GM19025 (cell line): ENCODE data around the gene CELSR3.
A peak's percentile ranks its signal among the peaks of the same experiment; 100 is the strongest.

ENCODE experiments used
- ATAC-seq: cut with Tn5 transposase; IDR thresholded peaks from one replicate; pipeline ENCODE4 v1.9.1; 2021; ENCODE audit warnings: mild to moderate bottlenecking, low read depth, moderate library complexity; ENCODE audit not compliant: unreplicated experiment

CELSR3 gene

DNA sequence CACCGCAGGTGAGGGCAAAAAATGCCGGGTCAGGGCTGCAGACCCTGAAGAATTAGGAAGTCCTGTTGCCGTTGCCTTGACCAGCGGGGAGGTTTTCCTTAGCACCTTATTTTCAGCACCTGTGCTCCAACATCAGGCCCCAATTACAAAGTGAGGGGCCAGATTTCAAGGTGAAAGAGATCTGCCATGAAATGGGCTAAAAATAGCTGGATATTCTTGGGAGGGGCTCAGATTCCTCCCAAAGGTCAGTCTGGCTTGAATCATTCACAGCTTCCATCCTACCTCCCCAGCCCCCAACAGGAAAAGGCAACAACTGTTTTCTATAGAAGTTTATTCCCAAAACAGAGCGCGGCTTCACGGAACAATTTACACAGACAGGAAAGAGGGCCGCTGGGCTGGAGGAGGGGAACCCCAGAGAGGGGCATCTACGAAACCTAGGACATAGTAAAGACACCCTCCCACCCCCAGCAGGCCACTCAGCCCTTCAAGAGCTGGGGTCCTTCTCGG, 26.5 kb downstream of the CELSR3 start:
- ATAC-seq = no peak

DNA sequence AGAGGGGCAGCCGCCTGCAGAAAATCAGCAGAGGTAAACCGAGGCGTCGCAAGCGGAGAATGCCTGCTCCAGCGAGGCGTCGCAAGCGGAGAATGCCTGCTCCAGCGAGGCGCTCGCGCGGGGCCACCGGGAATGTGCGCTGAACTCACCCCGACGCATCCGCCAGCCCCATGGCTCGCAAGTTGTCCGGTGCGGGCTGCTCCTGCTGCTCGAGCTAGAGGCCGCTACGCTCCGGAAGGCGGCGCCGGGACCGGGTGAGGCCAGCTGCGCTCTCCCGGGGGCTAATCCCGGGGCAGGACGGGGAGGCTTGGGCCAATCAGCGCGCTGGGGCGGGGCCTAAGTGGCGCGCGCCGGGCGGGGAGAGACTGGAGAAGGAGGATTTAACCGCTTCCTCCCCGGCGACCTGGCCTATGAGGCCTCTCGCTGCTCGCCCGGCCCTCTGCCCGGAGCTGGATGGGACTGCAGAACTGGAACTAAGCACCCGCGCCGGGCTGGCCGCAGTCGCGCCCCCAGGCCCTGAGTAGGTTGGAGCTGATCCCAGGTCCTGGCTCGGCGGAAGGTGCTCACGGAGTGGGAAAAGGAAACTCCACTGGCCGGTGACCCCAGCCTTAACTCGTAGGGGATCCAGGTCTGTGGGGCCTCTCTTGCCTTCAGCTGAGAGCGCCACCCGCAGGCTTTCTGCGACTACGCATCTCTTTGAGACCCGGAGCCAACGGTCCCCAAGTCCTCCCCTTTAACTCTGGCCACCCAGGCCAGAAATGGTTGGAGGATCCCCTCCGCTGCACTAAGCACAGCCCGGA, 27.3 kb downstream of the CELSR3 start, which contains the start of gene SLC26A6:
Gene SLC26A6, minus strand, starts transcription at position 240 of the 800 bp plus-strand sequence. Its CDS starts 68 bp downstream, at position 172.
- ATAC-seq = peak; percentile 93

DNA sequence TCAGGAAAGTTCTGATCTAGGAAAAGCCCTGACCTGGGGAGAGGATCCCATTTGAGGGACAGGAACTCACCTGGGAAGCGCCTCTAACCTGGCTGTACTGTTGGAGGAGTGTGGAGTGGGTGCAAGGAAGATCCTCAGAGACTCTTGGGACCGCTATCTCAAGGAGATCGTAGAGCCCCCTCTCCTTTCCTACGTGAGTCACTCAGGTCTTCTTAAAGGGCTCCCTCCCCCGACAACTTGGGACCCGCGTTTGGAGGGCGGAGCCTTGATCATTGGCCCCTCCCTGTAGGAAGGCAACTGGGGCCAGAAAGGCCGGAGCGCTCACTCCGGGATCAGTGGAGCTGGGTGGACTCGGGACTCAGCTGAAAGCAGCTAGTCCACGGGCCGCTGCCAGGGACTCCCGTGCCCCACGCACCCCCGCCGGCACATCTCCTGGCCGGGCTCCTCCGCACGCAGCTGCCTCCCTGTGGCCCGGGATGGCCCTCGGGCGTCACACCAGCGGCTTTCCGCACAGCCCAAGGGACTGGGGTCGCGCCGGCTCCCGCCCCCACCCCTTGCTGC, 27.9 kb downstream of the CELSR3 start:
- ATAC-seq = peak; percentile 5

DNA sequence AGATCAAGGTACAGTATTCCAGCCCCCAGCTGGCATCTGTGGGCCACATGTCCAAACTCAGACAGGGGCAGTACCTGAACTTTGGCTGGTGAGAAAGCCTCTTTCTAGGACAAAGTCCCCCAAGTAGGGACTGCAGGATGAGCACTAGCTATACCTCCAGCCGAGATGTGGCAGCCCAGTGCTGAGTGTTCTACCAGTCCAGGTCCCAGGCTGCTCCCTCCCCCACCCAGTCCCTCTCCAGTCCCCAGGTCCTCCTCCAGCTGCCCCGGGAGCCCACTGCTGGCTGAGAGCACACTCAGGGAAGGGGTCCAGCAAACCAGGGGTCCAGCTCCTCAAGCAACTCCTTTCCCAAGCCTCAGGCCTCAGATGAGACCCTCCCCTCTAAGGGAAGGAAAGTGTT, 28.9 kb downstream of the CELSR3 start:
- ATAC-seq = no peak

DNA sequence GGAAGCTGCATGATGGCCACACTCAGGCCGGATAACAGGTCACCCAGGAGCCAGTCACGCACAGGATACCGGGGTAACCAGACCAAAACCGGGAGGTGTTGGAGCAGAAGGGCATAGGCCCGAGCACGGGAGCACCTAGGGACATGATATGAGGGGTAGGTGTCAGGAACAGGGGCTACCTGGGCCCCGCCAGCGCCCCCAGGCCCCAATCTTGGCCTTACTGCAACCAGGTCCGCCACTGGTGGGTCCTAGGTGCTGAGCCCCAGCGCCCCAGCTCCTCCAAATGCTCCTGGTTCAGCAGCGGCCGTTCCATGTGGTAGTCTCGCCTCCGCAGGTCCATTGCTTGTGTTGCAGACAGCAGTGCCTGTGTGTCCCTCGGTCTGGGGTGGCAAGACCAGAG, 29.4 kb downstream of the CELSR3 start:
- no peak for ATAC-seq

DNA sequence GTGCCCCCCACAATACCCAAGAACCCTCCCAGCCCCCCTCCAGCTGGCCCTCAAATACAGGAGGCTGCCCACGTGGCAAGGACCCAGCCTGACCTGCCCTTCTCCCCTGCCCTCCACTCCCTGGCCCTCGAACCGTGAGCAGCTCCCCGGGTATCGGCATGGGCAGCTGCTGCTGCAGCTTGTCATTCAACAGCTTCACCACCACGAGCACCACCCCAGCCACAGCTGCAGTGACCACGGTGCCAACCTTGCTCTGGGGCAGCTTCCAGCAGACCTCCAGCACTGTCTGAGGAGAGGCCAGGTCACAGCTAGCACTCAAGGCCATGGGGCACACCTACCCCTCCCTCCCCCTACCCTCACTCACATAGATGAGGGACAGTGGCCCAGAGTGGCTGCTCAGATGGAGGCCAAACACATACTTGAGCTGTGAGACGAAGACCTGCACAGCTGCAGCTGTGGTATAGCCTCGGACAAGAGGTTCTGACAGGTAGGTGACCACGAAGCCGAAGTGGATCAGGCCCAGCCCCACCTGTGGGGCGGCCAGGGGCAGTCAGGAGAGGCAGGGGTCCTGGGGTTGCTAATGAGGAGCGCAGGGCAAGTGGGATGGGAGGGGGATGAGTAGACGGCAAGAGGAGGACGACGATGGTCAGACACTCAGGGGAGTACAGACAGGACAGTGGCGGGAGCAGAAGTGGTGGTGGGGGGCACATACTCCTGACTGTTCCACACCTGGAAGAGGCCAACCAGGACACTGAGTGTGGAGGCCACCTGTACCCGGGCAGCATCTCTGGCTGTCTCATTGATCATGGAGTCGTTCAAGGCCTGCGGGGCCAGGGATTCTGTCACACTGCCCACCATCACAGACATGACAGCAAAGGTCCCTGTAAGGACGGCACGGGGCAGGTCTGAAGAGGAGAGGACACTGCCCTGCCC, 30.9 kb downstream of the CELSR3 start:
- no peak for ATAC-seq

DNA sequence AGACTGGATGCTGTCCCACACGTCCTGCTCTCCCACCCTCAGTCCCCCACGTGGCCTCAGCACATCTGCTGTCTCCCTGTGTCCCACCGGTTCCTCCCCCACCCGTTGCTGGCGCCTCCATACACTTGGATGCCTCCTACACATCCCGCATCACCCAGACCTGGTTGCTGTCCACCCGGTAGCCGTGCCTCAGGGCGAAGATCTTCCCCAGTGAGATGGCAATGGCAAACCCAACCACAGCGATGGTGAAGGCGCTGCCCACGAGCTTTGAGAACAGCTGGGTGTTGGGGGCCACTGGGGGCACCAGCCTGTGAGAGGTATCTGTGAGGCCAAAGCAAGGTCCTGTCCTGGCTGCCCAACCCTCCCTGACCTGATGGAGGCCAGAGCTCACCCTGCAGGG, 31.9 kb downstream of the CELSR3 start:
- no peak for ATAC-seq

DNA sequence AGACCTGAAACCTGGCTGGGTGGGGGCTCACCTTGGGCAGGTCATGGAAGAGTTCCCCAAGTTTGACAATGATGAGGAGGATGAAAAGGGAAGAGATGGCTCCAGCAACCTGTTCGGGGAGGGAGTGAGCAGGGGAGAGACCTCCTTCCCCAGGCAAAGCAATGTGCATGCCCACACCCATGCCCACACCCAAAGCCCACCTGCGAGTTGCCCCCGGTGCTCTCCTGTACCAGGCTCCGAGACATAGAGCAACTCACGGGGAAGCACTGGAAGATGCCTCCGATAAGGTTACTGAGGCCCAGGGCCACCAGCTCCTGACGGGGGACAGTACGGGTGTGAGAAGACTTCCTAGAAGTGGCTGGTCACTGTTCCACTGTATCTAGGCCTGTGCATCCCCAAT, 32.3 kb downstream of the CELSR3 start:
- ATAC-seq = no peak

DNA sequence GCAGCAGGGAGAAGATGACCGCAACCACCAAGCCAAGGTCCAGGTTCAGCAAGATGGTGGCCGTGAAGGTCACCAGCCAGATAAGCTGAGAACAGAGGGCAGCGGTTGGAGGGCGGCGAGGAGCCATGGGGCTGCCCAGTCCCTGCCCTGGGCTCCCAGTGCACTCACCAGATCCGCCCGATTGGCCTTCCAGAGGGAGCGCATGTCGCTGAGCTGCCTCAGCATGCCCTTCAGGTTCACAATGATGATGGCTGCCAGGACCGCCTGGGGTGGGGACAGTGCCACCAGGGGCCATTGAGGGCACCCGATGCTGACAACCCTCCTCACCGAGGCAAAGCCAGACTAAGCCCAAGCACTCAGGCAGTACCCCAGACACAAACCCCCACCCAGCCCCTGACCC, 32.8 kb downstream of the CELSR3 start:
- ATAC-seq = no peak

DNA sequence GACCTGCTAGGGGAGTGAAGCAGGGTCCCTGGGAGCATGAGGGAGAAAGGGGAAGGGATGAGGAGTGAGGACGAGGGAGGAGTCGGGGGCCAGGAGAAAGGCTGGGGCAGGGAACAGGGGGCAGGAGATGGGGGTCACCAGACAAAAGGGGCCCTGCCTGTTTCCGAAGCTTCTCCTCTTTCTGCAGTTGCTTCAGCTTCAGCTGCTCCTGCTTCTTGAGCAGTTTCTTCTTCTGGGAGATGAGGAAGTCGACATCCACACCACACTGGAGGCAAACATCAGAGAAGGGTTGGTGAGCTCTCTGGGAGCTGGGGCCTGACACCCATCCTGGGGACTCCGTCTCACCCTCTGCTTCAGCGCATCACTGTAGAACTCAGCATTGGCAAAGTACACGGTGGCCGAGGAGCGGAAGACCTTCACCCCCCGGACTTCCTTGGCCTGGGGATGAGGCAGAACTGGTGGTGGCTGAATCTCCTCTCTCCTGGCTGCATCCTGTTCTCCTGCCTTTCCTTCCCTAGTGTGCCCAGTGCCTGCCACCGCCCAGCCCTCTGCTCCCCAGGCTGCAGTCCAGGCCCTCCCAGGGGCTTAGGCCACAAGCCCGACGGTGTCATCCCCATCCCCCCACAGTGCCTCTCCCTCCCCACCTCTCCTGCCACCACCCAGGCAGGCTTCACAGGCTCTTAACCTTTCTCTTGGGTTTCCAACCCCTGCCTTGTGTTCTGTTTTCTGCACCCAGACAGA, 34.2 kb downstream of the CELSR3 start:
- no peak for ATAC-seq

DNA sequence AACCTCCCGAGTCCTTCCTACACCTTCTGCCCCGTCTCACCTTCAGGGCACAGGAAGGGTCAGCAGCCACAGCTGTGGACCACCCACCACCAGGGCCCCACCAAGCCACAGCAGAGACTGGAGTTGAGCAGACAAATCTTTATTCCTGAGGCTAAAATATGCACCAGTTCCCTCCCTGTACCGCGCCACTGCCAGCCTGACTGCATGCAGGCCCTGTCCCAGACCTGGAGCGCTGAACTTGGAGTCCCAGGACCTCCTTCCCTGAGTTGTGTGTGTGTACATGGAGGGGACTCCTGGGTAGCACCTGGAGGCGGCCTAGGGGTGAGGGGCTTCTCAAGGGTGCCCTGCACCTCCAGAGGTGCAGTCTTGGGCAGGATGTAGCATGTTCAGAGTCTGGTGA, 37.1 kb downstream of the CELSR3 start:
- ATAC-seq = no peak

DNA sequence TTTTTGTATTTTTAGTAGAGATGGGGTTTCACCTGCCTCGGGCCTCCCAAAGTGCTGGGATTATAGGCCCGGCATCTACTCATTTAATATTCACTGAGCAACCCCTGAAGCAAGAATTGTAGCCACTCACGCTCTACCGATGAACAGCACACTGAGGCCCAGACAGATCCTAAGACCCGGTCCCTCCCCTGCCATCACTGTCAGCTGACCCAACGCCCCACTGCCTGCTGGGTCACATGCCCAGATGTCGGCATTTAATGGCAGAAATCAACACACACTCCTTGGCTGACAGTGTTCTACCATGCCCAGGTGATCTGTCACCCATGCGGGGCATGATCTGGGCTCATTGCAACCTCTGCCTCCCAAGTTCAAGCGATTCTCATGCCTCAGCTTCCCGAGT, 37.9 kb downstream of the CELSR3 start:
- no peak for ATAC-seq

DNA sequence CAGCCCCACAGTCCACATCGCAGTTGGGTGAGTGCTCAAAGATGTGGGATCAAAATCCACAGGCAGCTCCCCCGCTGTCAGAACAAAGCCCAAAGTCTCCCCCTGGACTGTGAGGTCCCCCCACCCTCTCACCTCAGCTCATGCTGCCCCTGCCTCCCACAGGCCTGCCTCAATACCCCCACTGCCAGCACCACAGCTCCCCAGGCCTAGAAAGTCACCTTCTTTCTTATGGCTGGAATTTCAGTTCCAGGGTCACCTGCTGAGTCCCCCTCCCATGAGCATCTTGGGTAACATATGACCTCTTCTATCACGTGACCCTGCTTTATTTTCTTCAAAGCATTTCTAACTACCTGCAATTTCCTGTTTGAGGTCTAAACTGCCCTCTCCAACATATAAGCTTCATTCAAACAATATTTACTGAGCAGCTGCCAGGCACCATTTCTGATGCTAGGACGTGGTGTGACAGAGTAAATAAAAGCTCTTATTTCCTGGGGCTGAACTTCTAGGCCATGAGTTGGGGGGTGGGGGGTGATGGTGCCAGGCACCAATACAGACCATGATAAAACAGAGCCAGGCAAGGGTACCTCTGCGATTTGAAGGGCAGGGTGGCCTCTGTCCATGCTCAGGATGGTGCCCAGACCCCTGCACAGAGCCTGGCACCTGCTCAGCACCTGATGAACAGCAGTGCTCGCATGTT, 38.7 kb downstream of the CELSR3 start:
- no peak for ATAC-seq

DNA sequence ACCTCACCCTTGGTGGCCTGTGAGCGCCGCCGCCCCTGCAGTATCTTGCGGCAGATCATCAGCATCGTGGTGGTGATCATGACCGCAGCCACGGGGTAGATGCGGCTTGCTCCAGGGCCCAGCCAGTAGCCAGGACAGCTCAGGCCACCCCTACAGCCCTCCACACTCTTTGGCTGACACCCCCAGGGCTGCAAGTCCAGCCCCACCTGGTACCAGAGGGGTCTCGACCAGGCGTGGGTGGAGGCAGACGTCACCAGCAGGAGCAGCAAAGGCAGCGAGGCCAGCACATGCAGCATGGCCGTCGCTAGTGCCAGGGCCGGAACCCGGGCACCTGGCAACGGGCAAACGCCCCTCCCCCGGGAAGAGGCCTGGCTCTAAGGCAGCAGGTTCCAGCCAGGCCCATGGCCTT, 41.2 kb downstream of the CELSR3 start, which contains the start of gene TMEM89:
Gene TMEM89, minus strand, starts transcription at position 309 of the 409 bp plus-strand sequence. Its CDS starts 13 bp downstream, at position 296.
- no peak for ATAC-seq

DNA sequence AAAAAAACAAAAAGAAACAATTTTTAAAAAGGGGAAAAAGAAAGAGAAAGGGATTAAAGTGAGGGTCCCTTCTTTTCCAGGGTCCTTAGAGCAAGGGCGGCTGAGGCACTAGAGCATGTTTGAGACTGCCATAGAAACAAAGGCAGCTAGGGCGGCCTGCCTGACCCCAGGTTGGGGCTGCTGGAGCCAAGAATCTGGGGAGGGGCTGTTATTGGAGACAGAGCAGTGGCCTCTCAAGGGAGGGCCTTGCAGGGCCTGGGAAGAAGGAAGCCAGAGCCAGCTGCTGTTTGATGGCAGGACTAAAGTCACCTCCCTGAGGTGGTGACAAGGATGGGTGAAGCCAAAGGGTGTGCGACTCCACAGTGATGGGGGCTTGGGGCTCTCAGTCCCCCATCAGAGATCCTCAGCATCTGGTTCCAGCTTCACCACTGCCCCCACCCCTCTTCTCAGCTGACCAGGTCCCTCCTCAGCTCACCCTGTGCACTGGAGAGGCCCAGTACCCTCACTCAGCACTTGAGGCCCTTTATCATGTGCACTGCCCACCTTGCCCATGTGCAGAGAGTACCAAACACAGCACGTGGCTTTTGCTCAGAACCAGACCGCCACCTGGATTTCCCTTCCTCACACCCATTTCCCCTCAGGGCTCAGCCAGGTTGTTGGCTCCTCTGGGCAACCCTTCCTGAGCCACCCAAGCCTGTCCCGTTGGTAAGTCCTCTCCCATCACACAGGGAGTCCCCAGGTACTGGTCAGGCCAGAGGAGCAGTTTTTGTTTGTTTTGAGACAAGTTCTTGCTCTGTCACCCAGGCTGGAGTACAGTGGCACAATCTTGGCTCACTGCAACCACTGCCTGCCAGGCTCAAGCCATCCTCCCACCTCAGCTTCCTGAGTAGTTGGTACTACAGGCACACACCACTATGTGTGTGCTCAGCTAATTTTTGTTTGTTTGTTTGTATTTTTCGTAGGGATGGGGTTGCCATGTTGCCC, 42.9 kb downstream of the CELSR3 start:
- ATAC-seq = no peak

DNA sequence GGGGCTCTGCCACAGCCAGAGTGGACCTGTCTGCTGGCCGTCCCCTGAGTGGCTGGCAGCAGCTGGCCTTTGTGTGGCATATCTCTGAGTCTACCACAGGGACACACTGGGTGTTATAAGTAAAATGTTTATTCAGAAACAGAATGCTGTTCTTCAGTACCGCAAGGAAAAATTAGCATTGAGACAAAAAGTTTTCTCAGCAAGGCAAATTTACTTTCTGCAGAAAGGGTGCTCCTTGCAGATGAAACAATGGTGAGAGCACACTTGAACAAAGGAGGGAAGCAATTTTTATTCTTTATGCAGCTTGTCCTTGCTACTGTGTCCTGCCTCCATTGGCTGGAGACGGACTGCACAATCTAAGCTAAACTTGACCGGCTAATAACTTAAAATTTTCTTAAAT, 45.1 kb downstream of the CELSR3 start:
- ATAC-seq = no peak

DNA sequence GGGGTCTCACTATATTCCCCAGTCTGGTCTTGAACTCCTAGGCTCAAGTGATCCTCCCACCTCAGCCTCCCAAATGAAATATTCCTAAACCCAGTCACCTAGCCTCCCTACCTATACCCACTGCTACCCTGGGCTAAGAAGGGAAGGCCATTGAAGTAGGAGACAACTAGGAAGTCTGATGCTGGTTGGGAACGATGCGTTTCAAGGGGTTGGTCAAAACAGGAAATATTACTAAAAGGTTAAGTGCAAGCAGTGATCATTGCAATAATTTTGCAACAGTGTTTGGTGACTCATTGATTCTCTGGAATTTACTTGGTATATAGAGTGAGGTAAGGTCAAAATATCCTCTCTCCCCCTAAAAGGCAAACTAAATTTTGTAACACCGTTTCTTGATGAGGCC, 48.6 kb downstream of the CELSR3 start:
- no peak for ATAC-seq

DNA sequence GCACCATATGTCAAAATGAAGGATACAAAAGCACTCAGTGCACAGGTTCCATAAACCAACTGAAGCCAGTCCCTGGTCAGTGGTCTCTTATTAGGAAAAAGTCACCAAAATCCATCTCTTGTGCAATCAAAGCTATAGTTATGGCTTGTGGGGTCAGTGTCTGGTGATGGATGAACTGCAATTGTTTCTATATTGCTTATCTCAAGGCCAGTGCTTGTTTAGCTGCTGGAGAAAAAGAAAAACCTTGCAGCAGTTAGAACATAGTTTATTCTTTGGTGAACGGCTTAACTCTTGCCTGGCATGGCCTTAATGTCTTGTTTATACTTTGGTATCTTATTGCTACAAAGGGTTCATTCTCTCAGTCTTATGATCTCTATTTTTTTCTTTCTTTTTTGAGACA, 50.4 kb downstream of the CELSR3 start:
- ATAC-seq = no peak
